OCI-LY7 (cell line): ENCODE results near the gene GTF3C4. TPM values are rescaled to one million over a fixed set of nuclear protein-coding genes. Genes with fewer than 3 reads are reported as not detected.
A peak's percentile ranks its signal among the peaks of the same experiment; 100 is the strongest.

Experiments
- BruUV-seq: library from RNA; stranded (reverse); fragments of 400-500 nt; replicated peaks from 2 replicates; lab custom pipeline; 2021; lab: Mats Ljungman, UMichigan
- CTCF ChIA-PET: fragments of 300-600 bp; sonication (Branson Sonifier 250); formaldehyde crosslinking; loops from one replicate; lab custom pipeline; 2022; ENCODE audit warnings: antibody characterized with exemption; ENCODE audit not compliant: unreplicated experiment; lab: Charles Lee
- POLR2A ChIA-PET: fragments of 300-600 bp; sonication (Branson Sonifier 250); formaldehyde crosslinking; loops from one replicate; lab custom pipeline; 2022; ENCODE audit warnings: antibody characterized with exemption; lab: Charles Lee
- DNase-seq: peaks from one replicate; pipeline ENCODE4 v3.0.0-alpha.2; 2015; ENCODE audit warnings: low spot score
- H2AFZ ChIP-seq: fragments of 200-600 bp; sonication (generic), shearing (Covaris generic); 2 replicates; pipeline ENCODE4 v1.6.1; 2014; ENCODE audit warnings: mild to moderate bottlenecking, antibody characterized with exemption, low read length, moderate library complexity
- H3K27ac ChIP-seq: fragments of 200-600 bp; sonication (generic); 2 replicates; pipeline ENCODE4 v1.5.1; 2014; ENCODE audit warnings: mixed run types, low read depth, mild to moderate bottlenecking, moderate library complexity, low read length, inconsistent platforms; ENCODE audit not compliant: poor library complexity, severe bottlenecking
- H3K36me3 ChIP-seq: fragments of 200-600 bp; sonication (generic); 2 replicates; pipeline ENCODE4 v1.6.1; 2014; ENCODE audit warnings: mild to moderate bottlenecking, antibody characterized with exemption, low read length, moderate library complexity, mixed read lengths; ENCODE audit not compliant: insufficient read depth
- H3K4me1 ChIP-seq: fragments of 200-600 bp; sonication (generic); 2 replicates; pipeline ENCODE4 v1.5.1; 2014; ENCODE audit warnings: mild to moderate bottlenecking, low read length; ENCODE audit not compliant: insufficient read depth, poor library complexity, severe bottlenecking
- H3K4me2 ChIP-seq: fragments of 200-600 bp; sonication (generic); 2 replicates; pipeline ENCODE4 v1.6.1; 2014; ENCODE audit warnings: mild to moderate bottlenecking, low read length
- H3K4me3 ChIP-seq: fragments of 200-600 bp; sonication (generic); 2 replicates; pipeline ENCODE4 v1.5.1; 2014; ENCODE audit warnings: mild to moderate bottlenecking, low read depth, low read length; ENCODE audit not compliant: poor library complexity, severe bottlenecking
- H3K79me2 ChIP-seq: fragments of 200-600 bp; sonication (generic); 2 replicates; pipeline ENCODE4 v1.6.1; 2016; ENCODE audit warnings: low read depth, mild to moderate bottlenecking, low read length, moderate library complexity, mixed read lengths; ENCODE audit not compliant: insufficient read depth
- H3K9me2 ChIP-seq: fragments of 200-600 bp; sonication (generic); 2 replicates; pipeline ENCODE4 v1.6.1; 2016; ENCODE audit warnings: mild to moderate bottlenecking, low read length, mixed read lengths; ENCODE audit not compliant: insufficient read depth
- H3K9me3 ChIP-seq: fragments of 200-600 bp; sonication (generic); 2 replicates; pipeline ENCODE4 v1.6.1; 2014; ENCODE audit warnings: mild to moderate bottlenecking, mixed run types, low read length, mixed read lengths
- H4K20me1 ChIP-seq: fragments of 200-600 bp; sonication (generic); 2 replicates; pipeline ENCODE4 v1.6.1; 2014; ENCODE audit warnings: mild to moderate bottlenecking, antibody characterized with exemption, low read length, moderate library complexity, mixed read lengths; ENCODE audit not compliant: insufficient read depth
- EZH2phosphoT487 ChIP-seq: fragments of 200-600 bp; sonication (generic); IDR thresholded peaks from 2 replicates; pipeline ENCODE4 v1.6.1; 2018; ENCODE audit warnings: low read depth, borderline replicate concordance, mild to moderate bottlenecking, mixed run types, antibody characterized with exemption, low read length, moderate library complexity, mixed read lengths
- intact Hi-C: fragments of 100-400 bp; cut with micrococcal nuclease; formaldehyde crosslinking; loops from one replicate; pipeline ENCODE4 v1.10.0; 2022; ENCODE audit not compliant: unreplicated experiment
- total RNA-seq, 2 experiments: library from RNA; depleted of rRNA in 1 of 2; stranded (reverse); fragments of >200 nt in 1 of 2; shearing (Covaris generic) in 1 of 2; gene quantifications; 2 replicates each; pipeline ENCODE4 v1.2.3, GENCODE V29; 2014 to 2022
- TF ChIP-seq, protein P1 (sequence below): fragments of 200-600 bp; sonication (generic); conservative IDR thresholded peaks from 2 replicates; pipeline ENCODE4 v1.5.1; 2014; ENCODE audit warnings: mild to moderate bottlenecking, antibody characterized with exemption, low read length, moderate library complexity, mixed read lengths

Gene GTF3C4
- total RNA-seq, 2 experiments from 2014 or later = 15.7 to 19.0 TPM

DNA sequence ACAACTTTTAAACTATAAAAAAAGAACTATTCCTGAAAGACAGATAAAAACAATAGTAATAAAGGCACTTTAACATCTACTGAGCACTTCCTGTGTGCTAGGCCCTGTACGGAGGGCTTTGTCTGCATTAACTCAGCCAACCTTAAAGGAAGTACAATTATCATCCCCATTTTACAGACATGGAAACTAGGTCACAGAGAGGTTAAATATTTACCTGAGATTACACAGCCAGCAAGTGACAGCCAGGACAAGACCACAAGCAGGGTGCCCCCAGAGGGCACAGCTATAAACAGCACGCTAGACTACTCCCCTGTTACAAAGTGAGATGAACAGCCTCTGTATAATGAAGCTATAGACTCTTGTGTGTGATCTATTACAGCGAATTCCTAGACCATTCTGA lies 26.0 kb upstream of the GTF3C4 start:
- H3K4me3 ChIP-seq = no peak overlapping the region
- H3K27ac ChIP-seq = no peak overlapping the region
- no peaks in the 10 kb centered on the region for H3K9me2 ChIP-seq
- DNase-seq = peak; percentile 27
- H3K36me3 ChIP-seq = peaks cover 100% of the 10 kb centered on the region
- H2AFZ ChIP-seq = no peak overlapping the region
- intact Hi-C loops = no loop called here
- H3K79me2 ChIP-seq = no peaks in the 10 kb centered on the region
- TF ChIP-seq, protein P1, sequence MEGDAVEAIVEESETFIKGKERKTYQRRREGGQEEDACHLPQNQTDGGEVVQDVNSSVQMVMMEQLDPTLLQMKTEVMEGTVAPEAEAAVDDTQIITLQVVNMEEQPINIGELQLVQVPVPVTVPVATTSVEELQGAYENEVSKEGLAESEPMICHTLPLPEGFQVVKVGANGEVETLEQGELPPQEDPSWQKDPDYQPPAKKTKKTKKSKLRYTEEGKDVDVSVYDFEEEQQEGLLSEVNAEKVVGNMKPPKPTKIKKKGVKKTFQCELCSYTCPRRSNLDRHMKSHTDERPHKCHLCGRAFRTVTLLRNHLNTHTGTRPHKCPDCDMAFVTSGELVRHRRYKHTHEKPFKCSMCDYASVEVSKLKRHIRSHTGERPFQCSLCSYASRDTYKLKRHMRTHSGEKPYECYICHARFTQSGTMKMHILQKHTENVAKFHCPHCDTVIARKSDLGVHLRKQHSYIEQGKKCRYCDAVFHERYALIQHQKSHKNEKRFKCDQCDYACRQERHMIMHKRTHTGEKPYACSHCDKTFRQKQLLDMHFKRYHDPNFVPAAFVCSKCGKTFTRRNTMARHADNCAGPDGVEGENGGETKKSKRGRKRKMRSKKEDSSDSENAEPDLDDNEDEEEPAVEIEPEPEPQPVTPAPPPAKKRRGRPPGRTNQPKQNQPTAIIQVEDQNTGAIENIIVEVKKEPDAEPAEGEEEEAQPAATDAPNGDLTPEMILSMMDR = peak; percentile 72
- TF ChIP-seq EZH2phosphoT487 = no peak
- no TSS peak for BruUV-seq
- no peak overlapping the region for H3K4me2 ChIP-seq
- no peaks in the 10 kb centered on the region for H4K20me1 ChIP-seq
- no peaks in the 10 kb centered on the region for H3K9me3 ChIP-seq
- no peaks in the 10 kb centered on the region for H3K4me1 ChIP-seq
- ChIA-PET POLR2A (interaction anchor here (1.0 kb wide), 2 partner anchors 16 to 50 kb away, joined by 4 to 5 read pairs; no protein-coding TSS in a partner anchor), CTCF (no interaction called here)

DNA sequence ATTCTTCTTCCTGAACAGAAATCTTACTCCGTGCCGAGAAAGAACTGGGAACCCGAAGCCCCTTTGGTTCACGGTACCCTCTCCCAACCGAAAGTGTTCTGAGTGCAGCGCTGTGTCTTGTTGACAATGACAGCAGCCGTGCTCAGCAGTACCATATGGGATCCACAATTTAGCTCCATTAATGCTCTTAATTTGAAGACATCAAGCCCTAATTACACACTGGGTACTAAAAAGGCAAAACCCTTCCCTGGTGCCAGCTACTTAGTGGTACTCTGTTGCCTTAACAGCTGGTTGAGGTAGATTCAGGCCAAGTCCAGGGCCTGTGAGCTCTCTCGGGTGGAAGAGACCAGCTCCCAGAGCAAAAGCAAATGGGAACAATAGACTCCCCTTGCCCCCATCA lies 25.0 kb upstream of the GTF3C4 start:
- intact Hi-C loops = no loop called here
- H4K20me1 ChIP-seq = no peaks in the 10 kb centered on the region
- ChIA-PET CTCF (no interaction called here), POLR2A (interaction anchor here (1.0 kb wide), 1 partner anchor 49 kb away, joined by 4 read pairs; no protein-coding TSS in a partner anchor)
- no peak overlapping the region for H3K4me2 ChIP-seq
- no peak for DNase-seq
- H3K9me2 ChIP-seq = no peaks in the 10 kb centered on the region
- no TSS peak for BruUV-seq
- H3K9me3 ChIP-seq = no peaks in the 10 kb centered on the region
- no peak overlapping the region for H2AFZ ChIP-seq
- H3K79me2 ChIP-seq = no peaks in the 10 kb centered on the region
- H3K36me3 ChIP-seq = peaks cover 100% of the 10 kb centered on the region
- H3K4me3 ChIP-seq = no peak overlapping the region
- no peaks in the 10 kb centered on the region for H3K4me1 ChIP-seq
- no peak overlapping the region for H3K27ac ChIP-seq
- TF ChIP-seq, protein P1 = no peak
- TF ChIP-seq EZH2phosphoT487 = no peak

DNA sequence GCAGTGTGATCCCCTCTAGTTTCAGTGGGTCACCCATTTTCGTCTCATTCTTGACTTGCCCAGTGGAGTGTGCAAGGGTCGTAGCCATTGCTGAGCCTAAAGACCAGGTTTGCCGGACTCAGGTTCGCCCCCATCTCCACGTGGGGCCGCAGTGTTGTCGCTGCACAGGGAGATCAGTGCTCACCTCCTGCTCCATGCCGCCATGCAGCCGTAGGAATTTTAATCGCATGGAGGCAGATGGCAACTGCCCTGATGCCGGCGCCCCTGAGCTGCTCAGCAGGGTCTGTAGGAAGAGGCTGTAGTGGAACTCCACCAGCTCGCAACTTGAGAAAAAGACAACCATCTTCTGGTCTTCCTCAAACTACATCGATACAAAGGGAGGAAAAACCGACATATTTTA lies 24.6 kb upstream of the GTF3C4 start:
- DNase-seq = no peak
- Histone ChIP-seq H3K27ac (no peak overlapping the region), H3K36me3 (peaks cover 100% of the 10 kb centered on the region), H3K79me2 (no peaks in the 10 kb centered on the region), H3K9me3 (no peaks in the 10 kb centered on the region), H3K4me2 (no peak overlapping the region), H3K9me2 (no peaks in the 10 kb centered on the region), H3K4me1 (no peaks in the 10 kb centered on the region), H2AFZ (no peak overlapping the region), H4K20me1 (no peaks in the 10 kb centered on the region), H3K4me3 (no peak overlapping the region)
- POLR2A ChIA-PET = no interaction called here
- CTCF ChIA-PET = no interaction called here
- TF ChIP-seq, protein P1 = no peak
- no peak for TF ChIP-seq EZH2phosphoT487
- BruUV-seq = no TSS peak
- intact Hi-C loops = no loop called here
